Measurements from ENCODE around the gene POLR2C.

- TF ChIP-seq CTCF (conservative IDR thresholded peaks at IDR 0.05; ENCODE audit: low read length) (no peak), EZH2phosphoT487 (IDR thresholded peaks at IDR 0.05; ENCODE audit: borderline replicate concordance, low read depth, low read length) (no peak)
These were observed 31.5 kb upstream of the POLR2C start for GRCh38 chr16:57430955-57431354.

Data from OCI-LY7 (cell line).